GM21515 (cell line): Measurements from ENCODE around the gene TFCP2L1.

ENCODE experiments used
- ATAC-seq: cut with Tn5 transposase; IDR thresholded peaks from one replicate; pipeline ENCODE4 v1.9.1; 2021; ENCODE audit not compliant: unreplicated experiment

TFCP2L1 gene

GRCh38 chr2:121297217-121297830 lies 12.3 kb upstream of the TFCP2L1 start:
- no peak for ATAC-seq

GRCh38 chr2:121295911-121296650 lies 11.1 kb upstream of the TFCP2L1 start:
- no peak for ATAC-seq

GRCh38 chr2:121294881-121295840 lies 10.2 kb upstream of the TFCP2L1 start:
- no peak for ATAC-seq

DNA sequence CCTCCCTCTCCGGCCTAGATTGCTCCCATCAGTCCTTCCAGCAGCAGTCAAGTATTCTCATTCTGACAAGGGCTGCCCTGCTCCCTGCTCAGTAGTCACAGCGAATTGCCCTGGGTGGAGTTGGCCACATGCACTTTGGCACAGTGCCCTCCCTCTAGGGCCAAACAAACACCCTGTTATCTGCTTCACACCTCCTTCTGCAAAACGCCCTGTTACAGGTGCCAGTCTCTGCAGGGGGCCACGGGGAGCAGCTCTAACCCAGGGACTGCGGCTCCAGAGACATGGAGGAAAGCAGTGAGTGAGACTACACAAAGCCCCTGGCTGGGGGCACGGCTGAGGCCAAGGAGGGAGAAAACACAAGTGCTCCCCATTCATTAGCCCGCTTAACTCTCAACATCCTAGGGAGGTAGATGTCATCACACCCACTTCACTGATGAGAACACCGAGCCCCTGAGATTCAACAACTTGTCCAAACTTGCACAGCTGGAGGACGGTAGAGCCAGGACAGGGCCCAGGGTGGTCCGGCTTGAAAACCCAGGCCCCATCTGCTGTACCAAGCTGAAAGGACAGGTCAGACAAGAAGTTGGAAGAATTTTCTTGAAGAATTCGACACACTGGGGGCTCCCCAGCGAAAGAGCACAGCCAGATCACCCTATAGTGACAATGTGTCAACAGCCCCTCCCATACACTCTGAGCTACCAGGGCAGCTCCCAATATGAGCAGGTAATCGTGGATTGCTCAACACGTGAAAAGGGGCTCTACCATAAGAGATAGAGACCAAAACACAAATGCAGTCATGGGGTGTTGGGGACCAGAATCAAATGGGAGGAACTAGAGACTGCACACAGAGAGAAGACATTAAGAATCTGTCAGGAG lies 8.7 kb upstream of the TFCP2L1 start:
- no peak for ATAC-seq

DNA sequence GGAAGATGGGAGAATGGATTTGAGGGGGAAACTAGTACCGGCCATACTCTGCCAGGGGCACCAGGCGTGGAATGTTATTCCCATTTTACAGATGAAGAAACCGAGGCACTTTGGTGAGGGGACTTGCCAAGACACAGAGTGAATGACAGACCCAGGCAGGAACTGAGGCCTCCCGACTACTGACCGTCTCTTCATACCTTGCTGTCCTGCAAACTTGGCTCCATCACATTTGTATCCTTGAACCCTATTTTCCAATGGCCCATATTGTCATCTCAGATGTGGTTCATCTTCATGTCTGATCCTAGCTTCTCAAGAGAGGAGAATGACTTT lies 6.2 kb upstream of the TFCP2L1 start:
- no peak for ATAC-seq

GRCh38 chr2:121289271-121289670 lies 4.3 kb upstream of the TFCP2L1 start:
- ATAC-seq = no peak

DNA sequence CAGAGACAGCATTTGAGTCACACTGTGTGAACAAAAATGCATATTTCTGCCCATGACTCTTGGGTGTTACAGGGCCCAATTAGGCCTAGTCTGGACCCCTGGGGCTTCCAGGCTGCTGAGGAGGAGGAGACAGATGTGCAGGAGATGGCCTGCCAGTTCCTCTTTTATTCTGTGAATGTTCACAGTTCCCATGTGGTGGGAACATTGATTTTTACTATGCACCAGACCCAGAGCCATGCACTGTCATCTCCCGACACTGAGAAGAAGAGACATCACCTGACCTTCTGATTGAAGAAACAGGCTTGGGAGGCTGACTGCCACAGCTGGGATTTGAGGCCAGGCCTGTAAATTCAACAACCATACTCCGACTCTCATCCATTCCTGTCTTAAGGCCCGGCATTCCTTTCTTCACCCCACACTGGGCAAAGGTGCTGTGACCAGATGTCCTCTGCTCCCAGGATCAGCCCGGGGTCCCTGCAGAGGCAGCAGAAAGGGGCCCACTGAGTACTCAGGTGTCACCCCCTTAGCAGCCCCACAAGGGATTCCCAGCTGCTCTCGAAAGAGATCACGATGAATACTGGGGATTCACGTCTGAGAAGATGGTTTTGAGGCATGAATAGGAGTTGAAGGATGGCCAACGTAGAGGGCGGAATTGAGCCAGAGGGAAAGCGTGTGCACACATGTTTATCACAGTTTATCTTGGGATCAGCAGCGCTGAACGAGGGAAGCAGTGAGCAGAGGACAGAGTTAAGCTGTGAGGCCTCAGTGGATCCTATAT lies 3.6 kb upstream of the TFCP2L1 start:
- no peak for ATAC-seq

DNA sequence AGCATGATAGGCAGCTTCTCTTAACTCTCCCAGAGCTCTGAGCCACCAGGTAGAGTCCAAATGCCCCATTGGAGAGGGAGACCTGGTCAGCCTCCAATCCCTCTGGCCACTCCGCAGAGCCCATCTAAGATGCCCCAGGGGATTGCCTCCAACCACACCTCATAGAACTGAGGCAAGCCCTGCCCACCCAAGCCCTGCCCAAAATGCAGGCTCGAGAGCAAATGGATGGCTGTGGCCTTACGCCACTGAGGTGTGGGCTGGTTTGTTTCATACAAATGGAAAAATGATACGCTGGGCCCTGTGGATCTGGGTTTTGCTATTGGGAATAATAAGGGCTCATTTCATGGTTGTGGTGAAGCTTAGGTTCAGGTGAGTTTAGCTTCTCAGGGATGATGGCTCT lies 3.0 kb upstream of the TFCP2L1 start:
- no peak for ATAC-seq

- ATAC-seq = no peak
These were observed 2.3 kb upstream of the TFCP2L1 start for GRCh38 chr2:121287146-121287798.

DNA sequence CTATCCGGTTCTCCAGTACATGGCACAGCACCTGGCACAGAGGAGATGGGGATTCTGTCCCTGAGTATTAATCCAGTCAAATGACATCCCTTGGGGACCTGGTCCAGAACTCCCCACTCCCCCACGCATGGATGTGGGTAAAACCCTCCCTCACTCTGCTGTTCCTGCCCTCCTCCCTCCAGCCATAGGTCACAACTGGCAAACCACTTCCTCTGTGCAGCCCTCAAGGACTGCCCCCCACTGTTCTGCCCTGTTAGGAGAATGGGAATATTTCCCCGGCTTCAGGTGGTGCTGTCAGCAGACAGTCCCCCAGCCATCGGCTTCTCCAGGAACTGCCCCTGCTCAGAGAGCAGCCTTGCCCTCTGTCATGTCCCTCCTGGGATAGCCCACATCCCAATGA lies 1.5 kb upstream of the TFCP2L1 start:
- no peak for ATAC-seq

DNA sequence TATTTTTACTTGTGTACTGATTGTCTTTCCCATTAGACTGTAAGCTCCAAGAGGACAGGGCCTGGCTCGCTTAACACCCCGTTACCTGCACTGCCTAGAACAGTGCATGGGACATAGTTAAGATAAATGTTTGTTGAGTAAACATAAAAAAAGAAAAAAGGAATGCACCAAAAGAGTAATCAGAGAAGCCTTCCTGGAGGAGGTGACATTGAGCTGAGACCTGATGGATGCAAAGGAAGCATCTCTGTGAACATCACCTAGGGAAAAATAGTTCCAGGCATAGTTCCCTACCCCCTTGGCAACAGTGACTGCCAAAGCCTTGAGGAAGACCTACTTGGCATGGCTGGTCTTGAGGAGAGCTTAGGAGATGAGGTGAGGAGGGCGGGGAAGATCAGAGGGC lies 924 bp upstream of the TFCP2L1 start:
- ATAC-seq = no peak

GRCh38 chr2:121283670-121284462 lies 1.1 kb downstream of the TFCP2L1 start:
- ATAC-seq = no peak

DNA sequence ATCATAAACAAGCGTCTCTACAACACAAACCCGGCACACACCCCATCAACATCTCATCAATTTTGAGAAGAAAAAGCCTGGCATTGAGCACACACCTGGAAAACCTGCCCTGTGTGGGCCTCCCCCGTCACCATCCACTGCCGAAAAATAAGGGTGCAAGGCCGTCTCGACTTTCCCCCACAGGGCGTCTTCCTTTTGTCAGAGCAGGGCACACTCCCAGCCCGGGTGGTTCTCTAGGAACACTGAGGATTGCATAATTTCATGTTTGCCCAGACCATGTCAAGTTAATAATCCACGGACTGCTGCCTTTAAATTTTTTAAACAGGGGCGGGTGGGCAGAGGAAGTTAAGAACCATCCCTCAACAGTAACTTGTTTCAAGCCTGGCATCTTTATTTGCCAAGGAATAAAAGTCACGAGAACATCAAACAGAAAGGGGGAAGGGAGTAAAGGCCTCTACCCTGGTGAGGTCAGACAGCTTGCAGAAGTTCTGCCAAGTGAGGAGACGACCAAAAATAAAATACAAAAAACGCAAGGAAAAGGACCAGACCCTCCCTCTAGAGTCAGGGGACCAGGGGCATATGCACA lies 2.1 kb downstream of the TFCP2L1 start:
- no peak for ATAC-seq

GRCh38 chr2:121281694-121282093 lies 3.3 kb downstream of the TFCP2L1 start:
- ATAC-seq = no peak

DNA sequence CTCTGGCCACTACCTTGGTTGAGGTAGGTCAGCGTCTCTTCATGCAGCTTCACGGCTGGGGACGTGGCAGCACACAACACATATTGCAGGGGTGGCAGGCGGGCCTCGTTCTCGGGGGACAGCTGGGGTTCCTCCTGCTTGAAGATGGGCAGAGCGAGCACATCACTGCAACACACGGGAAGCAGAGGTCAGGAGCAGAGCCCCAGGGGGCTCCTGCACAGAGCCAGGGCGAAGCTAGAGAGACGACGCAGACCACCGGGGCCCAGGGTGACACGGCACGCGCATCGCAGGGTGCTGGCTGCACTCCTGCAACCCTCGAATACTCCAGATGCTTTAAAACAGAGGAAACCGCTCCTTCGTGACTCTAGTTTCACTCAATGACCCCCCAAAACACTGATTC lies 3.9 kb downstream of the TFCP2L1 start:
- ATAC-seq = no peak

GRCh38 chr2:121279476-121280220 lies 5.4 kb downstream of the TFCP2L1 start:
- no peak for ATAC-seq

DNA sequence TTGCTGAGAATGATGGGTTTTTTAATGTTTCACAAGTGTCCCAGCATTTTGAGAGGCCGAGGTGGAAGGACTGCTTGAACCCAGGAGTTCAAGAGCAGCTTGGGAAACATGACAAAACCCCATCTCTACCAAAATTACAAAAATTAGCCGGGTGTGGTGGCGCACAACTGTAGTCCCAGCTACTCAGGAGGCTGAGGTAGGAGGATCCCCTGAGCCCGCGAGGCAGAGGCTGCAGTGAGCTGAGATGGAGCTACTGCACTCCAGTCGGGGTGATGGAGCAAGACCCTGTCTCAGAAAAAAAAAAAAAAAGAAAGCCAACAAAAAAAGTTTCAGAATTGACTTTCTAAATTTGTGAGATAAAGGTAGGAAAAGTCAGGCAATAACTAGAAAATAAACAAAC lies 8.7 kb downstream of the TFCP2L1 start:
- ATAC-seq = no peak

- no peak for ATAC-seq
These were observed 11.9 kb downstream of the TFCP2L1 start for GRCh38 chr2:121273116-121273515.
